Common myeloid progenitor, CD34-positive (primary cell): ENCODE data around the gene KIF16B.
"Not testable (repeated sequence)": the region's sequence is repeated elsewhere in the genome, so short reads cannot be mapped to it uniquely, and the experiment has no call there.

Experiments
- CTCF ChIA-PET: fragments of 350-600 bp; sonication (Branson Sonifier 250); formaldehyde crosslinking; loops from one replicate; lab custom pipeline; 2021; ENCODE audit warnings: antibody characterized with exemption; lab: Charles Lee
- POLR2A ChIA-PET: fragments of 350-600 bp; sonication (Branson Sonifier 250); formaldehyde crosslinking; loops from one replicate; lab custom pipeline; 2021; ENCODE audit warnings: antibody characterized with exemption; lab: Charles Lee
- DNase-seq, 3 donors: peaks; one replicate each; pipeline versions ENCODE4 v3.0.0 to v3.0.0-alpha.2; 2013
- H3K27ac ChIP-seq, 2 experiments: 1 replicate in 1 of 2; 2 replicates in 1 of 2; pipeline ENCODE4 v1.7.0; 2013; ENCODE audit warnings: inconsistent platforms in 2 of 2, low read length in 2 of 2, mild to moderate bottlenecking in 2 of 2, low read depth in 1 of 2, moderate library complexity in 1 of 2; ENCODE audit not compliant: severe bottlenecking in 2 of 2, insufficient read depth in 1 of 2, poor library complexity in 1 of 2
- H3K27me3 ChIP-seq, 5 experiments: replicated peaks in 2 of 5; 1 replicate in 3 of 5; 2 replicates in 2 of 5; pipeline versions ENCODE4 v1.6.1 to v1.7.0; 2013; ENCODE audit warnings: low read length in 4 of 5, mild to moderate bottlenecking in 2 of 5, moderate library complexity in 2 of 5, inconsistent platforms in 1 of 5; ENCODE audit not compliant: insufficient read depth in 5 of 5, control insufficient read depth in 4 of 5
- H3K36me3 ChIP-seq, 4 experiments: 1 replicate in 2 of 4; 2 replicates in 2 of 4; pipeline versions ENCODE4 v1.6.1 to v1.7.0; 2013; ENCODE audit warnings: low read length in 3 of 4, control low read depth in 1 of 4, mild to moderate bottlenecking in 1 of 4; ENCODE audit not compliant: control insufficient read depth in 4 of 4, insufficient read depth in 4 of 4
- H3K4me1 ChIP-seq, 4 experiments: 1 replicate in 3 of 4; 2 replicates in 1 of 4; pipeline versions ENCODE4 v1.6.1 to v1.7.1; 2013; ENCODE audit warnings: low read length in 3 of 4, mild to moderate bottlenecking in 3 of 4, control low read depth in 1 of 4, inconsistent platforms in 1 of 4, moderate library complexity in 1 of 4; ENCODE audit not compliant: control insufficient read depth in 4 of 4, insufficient read depth in 4 of 4; ENCODE audit errors: control extremely low read depth in 1 of 4
- H3K4me3 ChIP-seq, 7 experiments: 1 replicate in 4 of 7; 2 replicates in 3 of 7; pipeline versions ENCODE4 v1.5.1 to v1.7.0; 2013; ENCODE audit warnings: mild to moderate bottlenecking in 7 of 7, low read length in 6 of 7, moderate library complexity in 6 of 7, inconsistent platforms in 2 of 7, low read depth in 2 of 7, control low read depth in 1 of 7; ENCODE audit not compliant: insufficient read depth in 4 of 7, control insufficient read depth in 1 of 7; ENCODE audit errors: extremely low read depth in 1 of 7
- H3K9me3 ChIP-seq, 5 experiments: 1 replicate in 4 of 5; 2 replicates in 1 of 5; pipeline versions ENCODE4 v1.6.1 to v1.7.1; 2013; ENCODE audit warnings: low read length in 4 of 5, mild to moderate bottlenecking in 2 of 5, inconsistent platforms in 1 of 5, low read depth in 1 of 5, moderate library complexity in 1 of 5; ENCODE audit not compliant: control insufficient read depth in 4 of 5, insufficient read depth in 2 of 5; ENCODE audit errors: control extremely low read depth in 1 of 5
- WGBS: methylation state at CpG from one replicate; pipeline ENCODE4 v1.1.5; 2013; ENCODE audit not compliant: insufficient coverage; 5-methylcytosine and 5-hydroxymethylcytosine counted together

The KIF16B gene

DNA sequence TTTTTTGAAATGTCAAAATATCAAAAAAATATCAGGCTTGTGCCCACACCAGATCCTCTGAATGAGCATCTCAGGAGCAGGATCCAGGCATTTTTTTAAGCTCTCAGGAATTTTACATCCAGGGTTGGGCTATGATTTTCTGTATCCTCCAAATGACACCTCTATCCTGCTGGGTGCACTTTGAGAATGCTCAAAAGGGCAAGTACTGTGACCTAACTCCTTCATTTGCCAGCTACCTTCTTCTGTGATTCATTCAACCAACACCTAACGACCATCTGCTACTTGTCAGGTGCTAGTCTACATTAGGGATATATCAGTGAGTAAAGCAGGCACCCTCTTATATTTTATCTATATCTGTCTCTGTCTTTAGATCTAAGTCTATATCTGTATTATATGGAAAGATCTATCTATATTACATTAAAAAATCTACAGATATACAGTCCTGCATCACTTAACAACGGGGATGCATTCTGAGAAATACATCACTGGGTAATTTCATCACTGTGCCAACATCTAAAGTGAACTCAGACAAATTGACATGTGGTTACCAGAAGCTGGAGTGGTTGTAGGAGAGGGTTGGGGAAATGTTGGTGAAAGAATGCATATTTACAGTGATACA is 131.6 kb downstream of the KIF16B start:
- CTCF ChIA-PET: no interaction called here
- H3K4me1 ChIP-seq: peaks cover 0 to under 1% (median under 1%) of the 10 kb centered on the region in 4 experiments
- no peak overlapping the region for H3K4me3 ChIP-seq
- WGBS: no CpG with 5 or more reads among the region's 2 CpGs
- H3K36me3 ChIP-seq: peaks cover 0 to 5% (median 2%) of the 10 kb centered on the region in 4 experiments
- no peak for DNase-seq
- no peak overlapping the region for H3K27ac ChIP-seq
- POLR2A ChIA-PET: no interaction called here
- H3K27me3 ChIP-seq: no peaks in the 10 kb centered on the region
- peaks cover 0 to 2% (median 0%) of the 10 kb centered on the region in 5 experiments for H3K9me3 ChIP-seq

GRCh38 chr20:16440686-16441085 is 132.6 kb downstream of the KIF16B start:
- Histone ChIP-seq H3K27ac (no peak overlapping the region), H3K4me1 (no peaks in the 10 kb centered on the region), H3K36me3 (peaks cover 0 to 5% (median 2%) of the 10 kb centered on the region in 4 experiments), H3K9me3 (peaks cover 0 to 2% (median 0%) of the 10 kb centered on the region in 5 experiments), H3K4me3 (no peak overlapping the region), H3K27me3 (no peaks in the 10 kb centered on the region)
- 100% methylated on average over 1 of the region's 4 CpGs for WGBS
- DNase-seq: no peak
- CTCF ChIA-PET: no interaction called here
- POLR2A ChIA-PET: no interaction called here

- H3K27me3 ChIP-seq, DNase-seq, H3K9me3 ChIP-seq, H3K4me3 ChIP-seq, H3K4me1 ChIP-seq, POLR2A ChIA-PET, H3K36me3 ChIP-seq, CTCF ChIA-PET, H3K27ac ChIP-seq: not testable (repeated sequence)
- 88% methylated on average over 3 of the region's 5 CpGs for WGBS
Observed at GRCh38 chr20:16439540-16439939, 133.7 kb downstream of the KIF16B start.

DNA sequence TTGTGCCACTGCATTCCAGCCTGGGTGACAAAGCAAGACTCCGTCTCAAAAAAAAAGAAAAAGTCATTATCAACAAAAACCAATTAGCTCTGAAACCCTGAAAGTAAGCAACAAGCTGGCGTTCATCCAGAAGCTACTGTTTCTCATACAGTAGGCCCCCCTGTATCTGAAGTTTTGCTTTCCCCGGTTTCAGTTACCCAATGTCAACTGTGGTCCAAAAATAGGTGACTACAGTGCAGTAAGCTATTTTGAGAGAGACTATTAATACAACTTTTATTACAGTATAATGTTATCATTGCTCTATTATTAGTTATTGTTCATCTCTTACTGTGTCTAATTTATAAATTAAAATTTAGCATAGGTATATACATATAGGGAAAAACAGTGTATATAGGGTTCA is 135.1 kb downstream of the KIF16B start:
- Histone ChIP-seq H3K27ac (no peak overlapping the region), H3K4me1 (no peaks in the 10 kb centered on the region), H3K27me3 (no peaks in the 10 kb centered on the region), H3K9me3 (peaks cover 0 to 2% (median 0%) of the 10 kb centered on the region in 5 experiments), H3K4me3 (no peak overlapping the region), H3K36me3 (peaks cover 0 to 5% (median 2%) of the 10 kb centered on the region in 4 experiments)
- DNase-seq: no peak
- WGBS: 100% methylated on average over 1 of the region's 3 CpGs
- CTCF ChIA-PET: no interaction called here
- POLR2A ChIA-PET: no interaction called here

DNA sequence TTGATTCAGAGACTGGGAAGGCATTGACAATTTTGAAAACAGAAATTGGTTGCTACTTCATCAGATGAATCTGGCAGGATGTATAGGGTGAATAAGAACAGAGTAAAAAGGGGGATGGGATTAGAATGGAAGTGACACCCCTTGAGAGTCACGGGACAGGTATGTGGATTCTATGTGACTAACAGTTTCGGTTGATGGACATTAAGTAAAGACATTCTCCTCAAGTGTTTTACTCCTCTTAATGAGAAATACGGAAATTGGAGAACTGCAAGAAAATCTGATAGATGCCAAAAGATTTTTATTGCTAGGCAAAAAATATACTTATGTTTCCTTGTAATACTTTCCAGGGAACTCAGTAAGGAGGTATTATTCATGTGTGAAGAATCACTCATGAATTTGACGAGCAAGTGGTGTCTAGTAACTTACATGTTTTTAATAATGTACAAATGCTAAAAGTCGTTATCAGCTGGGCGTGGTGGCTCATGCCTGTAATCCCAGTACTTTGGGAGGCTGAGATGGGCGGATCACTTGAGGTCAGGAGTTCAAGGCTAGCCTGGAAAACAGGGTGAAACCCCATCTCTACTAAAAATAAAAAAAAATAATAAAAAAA is 135.8 kb downstream of the KIF16B start:
- Histone ChIP-seq H3K36me3 (peaks cover 0 to 5% (median 2%) of the 10 kb centered on the region in 4 experiments), H3K27me3 (no peaks in the 10 kb centered on the region), H3K27ac (no peak overlapping the region), H3K4me3 (no peak overlapping the region), H3K4me1 (no peaks in the 10 kb centered on the region), H3K9me3 (peaks cover 0 to 2% (median 0%) of the 10 kb centered on the region in 5 experiments)
- POLR2A ChIA-PET: no interaction called here
- WGBS: 96% methylated on average over 3 of the region's 7 CpGs
- no peak for DNase-seq
- CTCF ChIA-PET: no interaction called here

DNA sequence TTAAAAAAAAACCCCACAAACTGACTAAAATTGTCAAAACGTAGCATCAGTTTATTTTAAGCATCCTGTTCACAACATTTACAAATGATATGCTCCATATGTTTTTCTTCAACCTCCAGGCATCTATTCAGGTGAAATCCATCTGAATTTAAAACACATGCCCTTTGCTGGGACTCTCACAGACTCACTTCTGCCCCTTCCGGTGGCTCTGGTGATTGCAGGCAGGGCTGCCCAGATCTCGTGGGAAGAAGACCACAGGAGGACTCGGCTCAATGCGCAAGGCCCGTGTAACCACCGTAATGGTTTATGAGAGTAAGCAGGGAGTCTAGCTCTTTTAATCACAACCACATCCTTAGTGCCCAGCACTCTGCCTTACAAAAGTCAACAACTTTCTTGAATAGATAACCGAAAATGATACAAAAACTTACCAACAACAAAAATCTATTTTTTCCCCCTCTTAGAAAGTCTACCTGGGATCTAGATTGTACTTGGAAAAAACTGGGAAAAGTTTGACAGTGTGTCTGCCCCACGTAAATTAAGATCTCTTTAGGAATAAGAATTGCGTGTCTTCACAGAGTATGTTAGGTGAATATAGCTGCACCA is 139.1 kb downstream of the KIF16B start:
- Histone ChIP-seq H3K9me3 (no peaks in the 10 kb centered on the region), H3K27ac (no peak overlapping the region), H3K36me3 (peaks cover 0 to 4% (median 3%) of the 10 kb centered on the region in 4 experiments), H3K27me3 (no peaks in the 10 kb centered on the region), H3K4me1 (no peaks in the 10 kb centered on the region), H3K4me3 (no peak overlapping the region)
- ChIA-PET CTCF (no interaction called here), POLR2A (no interaction called here)
- WGBS: 72% methylated on average over 5 of the region's 10 CpGs
- peak in 2 of 3 donors; percentile 24 to 29 for DNase-seq

DNA sequence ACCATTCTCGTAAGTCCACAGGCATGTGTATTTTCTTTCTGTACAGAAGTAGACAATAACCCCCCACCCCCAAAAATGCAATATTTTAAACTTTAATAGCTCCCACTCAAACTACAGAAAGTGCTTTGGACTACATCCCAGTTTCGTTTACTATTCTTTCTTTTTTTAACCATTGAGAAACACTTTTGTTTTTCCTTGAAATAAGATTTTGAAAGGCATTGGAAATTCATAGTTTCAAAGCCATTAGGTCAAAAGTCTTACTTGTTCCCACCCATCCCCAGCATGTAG is 140.0 kb downstream of the KIF16B start:
- Histone ChIP-seq H3K9me3 (no peaks in the 10 kb centered on the region), H3K4me1 (no peaks in the 10 kb centered on the region), H3K27me3 (no peaks in the 10 kb centered on the region), H3K27ac (no peak overlapping the region), H3K36me3 (peaks cover 0 to 9% (median 3%) of the 10 kb centered on the region in 4 experiments), H3K4me3 (no peak overlapping the region)
- POLR2A ChIA-PET: no interaction called here
- no peak for DNase-seq
- CTCF ChIA-PET: no interaction called here
- WGBS: 100% methylated on average over 1 of the region's 2 CpGs
